PC-3 (cell line): ENCODE measurements around the gene ZNF524. TPM values are rescaled to one million over a fixed set of nuclear protein-coding genes. Genes with fewer than 3 reads are reported as not detected.

Experiments used
- ATAC-seq: fragments of 200-7000 bp; cut with Tn5 transposase; 2 replicates; pipeline ENCODE4 v1.9.1; 2020; ENCODE audit warnings: mild to moderate bottlenecking, moderate library complexity
- BruUV-seq: library from RNA; stranded (reverse); fragments of 400-500 nt; replicated peaks from 2 replicates; lab custom pipeline; 2021; lab: Mats Ljungman, UMichigan
- CTCF ChIA-PET: fragments of 300-600 bp; sonication (Branson Sonifier 250); formaldehyde crosslinking; loops from one replicate; lab custom pipeline; 2022; ENCODE audit warnings: antibody characterized with exemption; lab: Charles Lee
- POLR2A ChIA-PET: fragments of 300-600 bp; sonication (Branson Sonifier 250); formaldehyde crosslinking; loops from one replicate; lab custom pipeline; 2022; ENCODE audit warnings: antibody characterized with exemption; ENCODE audit not compliant: unreplicated experiment; lab: Charles Lee
- DNase-seq: peaks from one replicate; pipeline ENCODE4 v3.0.0-alpha.2; 2015
- H2AFZ ChIP-seq: fragments of 300-600 bp; sonication (generic); 2 replicates; pipeline ENCODE4 v1.6.0; 2016; ENCODE audit warnings: antibody characterized with exemption, low read length
- H3F3A ChIP-seq: fragments of 300-600 bp; sonication (generic); one replicate; pipeline ENCODE4 v1.6.0; 2017; ENCODE audit warnings: antibody characterized with exemption, low read length, control low read depth, mild to moderate bottlenecking; ENCODE audit not compliant: unreplicated experiment
- H3K27ac ChIP-seq: fragments of 300-600 bp; sonication (generic); 2 replicates; pipeline ENCODE4 v1.5.1; 2016; ENCODE audit warnings: mild to moderate bottlenecking, low read length
- H3K27me3 ChIP-seq: fragments of 300-600 bp; sonication (generic); 2 replicates; pipeline ENCODE4 v1.6.1; 2016; ENCODE audit warnings: low read length, mixed read lengths
- H3K36me3 ChIP-seq: fragments of 300-600 bp; sonication (generic); 2 replicates; pipeline ENCODE4 v1.6.1; 2016; ENCODE audit warnings: low read depth, mixed run types, low read length, mixed read lengths
- H3K4me1 ChIP-seq: fragments of 300-600 bp; sonication (generic); 2 replicates; pipeline ENCODE4 v1.5.1; 2016; ENCODE audit warnings: low read length; ENCODE audit not compliant: insufficient read depth
- H3K4me2 ChIP-seq: fragments of 300-600 bp; sonication (generic); 2 replicates; pipeline ENCODE4 v1.6.0; 2016; ENCODE audit warnings: low read length
- H3K4me3 ChIP-seq: fragments of 300-600 bp; sonication (generic); 2 replicates; pipeline ENCODE4 v1.5.1; 2016; ENCODE audit warnings: mild to moderate bottlenecking, low read length, mixed read lengths
- H3K79me2 ChIP-seq: fragments of 300-600 bp; sonication (generic); 2 replicates; pipeline ENCODE4 v1.6.1; 2017; ENCODE audit warnings: low read length, mixed read lengths
- H3K9ac ChIP-seq: fragments of 300-600 bp; sonication (generic); 2 replicates; pipeline ENCODE4 v1.6.0; 2016; ENCODE audit warnings: mild to moderate bottlenecking, low read length
- H3K9me2 ChIP-seq: fragments of 300-600 bp; sonication (generic); replicated peaks from 2 replicates; pipeline ENCODE4 v1.6.1; 2016; ENCODE audit warnings: mixed run types, low read length, mixed read lengths
- H3K9me3 ChIP-seq: fragments of 300-600 bp; sonication (generic); 2 replicates; pipeline ENCODE4 v1.6.1; 2016; ENCODE audit warnings: low read length, mixed read lengths
- H4K20me1 ChIP-seq: fragments of 300-600 bp; sonication (generic); 2 replicates; pipeline ENCODE4 v1.6.1; 2016; ENCODE audit warnings: low read length, mixed read lengths
- CTCF ChIP-seq: fragments of 300-600 bp; sonication (generic); conservative IDR thresholded peaks from 2 replicates; pipeline ENCODE4 v1.5.1; 2017; ENCODE audit warnings: antibody characterized with exemption, low read depth, mild to moderate bottlenecking, low read length
- EZH2 ChIP-seq: fragments of 300-600 bp; sonication (generic); IDR thresholded peaks from one replicate; pipeline ENCODE4 v1.6.1; 2017; ENCODE audit warnings: antibody characterized with exemption, mild to moderate bottlenecking, low read length; ENCODE audit not compliant: unreplicated experiment
- EZH2phosphoT487 ChIP-seq: fragments of 300-600 bp; sonication (generic); IDR thresholded peaks from 2 replicates; pipeline ENCODE4 v1.6.1; 2018; ENCODE audit warnings: mild to moderate bottlenecking, antibody characterized with exemption, low read length, borderline replicate concordance
- intact Hi-C: fragments of 100-400 bp; cut with micrococcal nuclease; formaldehyde crosslinking; loops from 2 replicates; pipeline ENCODE4 v1.9.0; 2023
- total RNA-seq: library from RNA; depleted of rRNA; stranded (reverse); fragments of >200 nt; gene quantifications from 2 replicates; pipeline ENCODE4 v1.2.3, GENCODE V29; 2014

Gene ZNF524
- total RNA-seq, 1 experiment from 2014 or later = 27.7 TPM

DNA sequence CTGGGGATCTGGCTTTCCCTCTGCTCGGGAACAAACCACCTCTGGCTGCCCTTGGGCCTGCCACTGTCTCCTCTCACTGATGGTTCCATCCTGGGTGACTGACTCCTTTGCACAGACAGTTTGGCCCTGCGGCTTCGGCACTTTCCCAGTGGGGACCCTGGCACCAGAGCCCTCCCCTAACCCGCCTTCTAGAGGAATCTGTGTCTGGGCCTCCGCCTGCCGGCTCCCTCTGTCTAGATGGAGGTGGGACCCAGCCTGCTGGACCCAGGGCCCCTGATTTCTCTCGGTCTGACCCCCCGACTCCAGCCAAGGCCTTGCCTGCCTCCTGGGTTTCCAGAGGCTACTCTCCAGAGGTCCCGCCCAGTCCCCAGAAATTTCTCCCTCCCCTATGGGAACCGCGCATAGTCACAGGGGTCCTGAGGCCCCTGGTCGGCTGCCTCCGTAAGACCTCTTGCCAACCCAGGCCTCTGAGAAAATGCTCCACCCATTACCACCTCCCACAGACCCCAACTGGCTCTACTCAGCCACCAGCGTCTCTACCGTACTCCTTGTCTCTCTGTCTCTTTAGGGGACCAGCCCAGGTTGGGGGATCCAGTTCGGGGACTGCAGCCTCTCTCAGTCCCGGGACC lies 50.6 kb downstream of the ZNF524 start:
- no peaks in the 10 kb centered on the region for H3K27me3 ChIP-seq
- DNase-seq (no peak), ATAC-seq (no peak)
- peaks cover 21% of the 10 kb centered on the region for H3K79me2 ChIP-seq
- H3K27ac ChIP-seq = no peak overlapping the region
- no peak overlapping the region for H3K4me2 ChIP-seq
- intact Hi-C loops = no loop called here
- ChIA-PET CTCF (no interaction called here), POLR2A (no interaction called here)
- no peak overlapping the region for H2AFZ ChIP-seq
- peaks cover 5% of the 10 kb centered on the region for H3F3A ChIP-seq
- peaks cover 2% of the 10 kb centered on the region; the same call in 1 of the 2 replicates for H3K36me3 ChIP-seq
- BruUV-seq = no TSS peak
- no peak overlapping the region for H3K9ac ChIP-seq
- H3K9me3 ChIP-seq = no peaks in the 10 kb centered on the region
- H3K4me3 ChIP-seq = no peak overlapping the region
- TF ChIP-seq CTCF = no peak
- TF ChIP-seq EZH2 = no peak
- no peak for TF ChIP-seq EZH2phosphoT487
- H4K20me1 ChIP-seq = peaks cover 1% of the 10 kb centered on the region
- no peaks in the 10 kb centered on the region for H3K9me2 ChIP-seq
- H3K4me1 ChIP-seq = peaks cover 15% of the 10 kb centered on the region

DNA sequence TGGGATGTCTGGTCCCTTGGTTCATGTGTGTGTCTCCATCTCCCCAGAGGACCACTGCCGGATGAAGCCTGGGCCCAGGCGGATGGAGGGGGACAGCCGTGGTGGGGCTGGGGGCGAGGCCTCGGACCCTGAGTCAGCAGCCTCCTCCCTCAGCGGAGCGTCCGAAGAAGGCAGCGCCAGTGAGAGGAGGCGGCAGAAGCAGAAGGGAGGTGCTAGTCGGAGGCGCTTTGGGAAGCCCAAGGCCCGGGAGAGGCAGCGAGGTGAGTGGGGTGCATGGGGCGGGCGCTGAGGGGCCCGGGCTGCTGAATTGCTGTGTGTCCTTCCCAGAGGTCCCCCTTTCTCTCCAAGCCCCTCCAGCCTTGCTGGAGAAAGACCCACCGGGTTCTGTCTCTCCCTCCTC lies 51.1 kb downstream of the ZNF524 start:
- DNase-seq = no peak
- Histone ChIP-seq H3K9me3 (no peaks in the 10 kb centered on the region), H3K79me2 (peaks cover 25% of the 10 kb centered on the region), H4K20me1 (peaks cover 6% of the 10 kb centered on the region), H3K27ac (no peak overlapping the region), H3K4me1 (peaks cover 15% of the 10 kb centered on the region), H3K4me3 (no peak overlapping the region), H3K4me2 (no peak overlapping the region), H3F3A (peaks cover 5% of the 10 kb centered on the region), H3K27me3 (no peaks in the 10 kb centered on the region), H3K36me3 (peaks cover 7% of the 10 kb centered on the region), H3K9me2 (no peaks in the 10 kb centered on the region), H2AFZ (no peak overlapping the region), H3K9ac (no peak overlapping the region)
- no TSS peak for BruUV-seq
- intact Hi-C loops = no loop called here
- no peak for ATAC-seq
- ChIA-PET POLR2A (no interaction called here), CTCF (no interaction called here)
- TF ChIP-seq CTCF (no peak), EZH2phosphoT487 (no peak), EZH2 (no peak)
